KMS-11 (cell line): ENCODE measurements around the gene UBE2F.

Experiments used
- H2AFZ ChIP-seq: fragments of 200-600 bp; sonication (generic); 2 replicates; pipeline ENCODE4 v1.6.1; 2016; ENCODE audit warnings: antibody characterized with exemption, mixed run types, low read depth
- H3K27ac ChIP-seq: fragments of 200-600 bp; sonication (generic); 2 replicates; pipeline ENCODE4 v1.6.1; 2016; ENCODE audit warnings: mild to moderate bottlenecking, mixed run types
- H3K27me3 ChIP-seq: fragments of 200-600 bp; sonication (generic); 2 replicates; pipeline ENCODE4 v1.6.1; 2017; ENCODE audit warnings: mild to moderate bottlenecking, low read depth, mixed run types, moderate library complexity; ENCODE audit not compliant: insufficient read depth
- H3K36me3 ChIP-seq: fragments of 200-600 bp; sonication (generic); 2 replicates; pipeline ENCODE4 v1.6.1; 2017; ENCODE audit warnings: mild to moderate bottlenecking, mixed run types; ENCODE audit not compliant: insufficient read depth
- H3K4me1 ChIP-seq: fragments of 200-600 bp; sonication (generic); 2 replicates; pipeline ENCODE4 v1.6.1; 2016; ENCODE audit warnings: mild to moderate bottlenecking, low read depth, mixed run types; ENCODE audit not compliant: poor library complexity, severe bottlenecking
- H3K4me2 ChIP-seq: fragments of 200-600 bp; sonication (generic); 2 replicates; pipeline ENCODE4 v1.7.0; 2016; ENCODE audit warnings: mild to moderate bottlenecking, mixed run types
- H3K4me3 ChIP-seq: fragments of 200-600 bp; sonication (generic); IDR thresholded peaks from 2 replicates; pipeline ENCODE4 v1.6.1; 2017; ENCODE audit warnings: low read depth, low read length, mixed read lengths; ENCODE audit not compliant: insufficient read depth
- H3K79me2 ChIP-seq: fragments of 200-600 bp; sonication (generic); 2 replicates; pipeline ENCODE4 v1.6.1; 2016; ENCODE audit warnings: low read depth, mixed run types; ENCODE audit not compliant: insufficient read depth
- H3K9ac ChIP-seq: fragments of 200-600 bp; sonication (generic); 2 replicates; pipeline ENCODE4 v1.6.1; 2016; ENCODE audit warnings: mild to moderate bottlenecking, mixed run types
- H4K20me1 ChIP-seq: fragments of 200-600 bp; sonication (generic); 2 replicates; pipeline ENCODE4 v1.6.1; 2016; ENCODE audit warnings: mild to moderate bottlenecking, mixed run types; ENCODE audit not compliant: insufficient read depth
- TF ChIP-seq, protein P1 (sequence below): fragments of 200-600 bp; sonication (generic); conservative IDR thresholded peaks from 2 replicates; pipeline ENCODE4 v1.6.1; 2017; ENCODE audit warnings: low read depth, mild to moderate bottlenecking, antibody characterized with exemption, low read length, moderate library complexity, mixed read lengths

UBE2F gene

DNA sequence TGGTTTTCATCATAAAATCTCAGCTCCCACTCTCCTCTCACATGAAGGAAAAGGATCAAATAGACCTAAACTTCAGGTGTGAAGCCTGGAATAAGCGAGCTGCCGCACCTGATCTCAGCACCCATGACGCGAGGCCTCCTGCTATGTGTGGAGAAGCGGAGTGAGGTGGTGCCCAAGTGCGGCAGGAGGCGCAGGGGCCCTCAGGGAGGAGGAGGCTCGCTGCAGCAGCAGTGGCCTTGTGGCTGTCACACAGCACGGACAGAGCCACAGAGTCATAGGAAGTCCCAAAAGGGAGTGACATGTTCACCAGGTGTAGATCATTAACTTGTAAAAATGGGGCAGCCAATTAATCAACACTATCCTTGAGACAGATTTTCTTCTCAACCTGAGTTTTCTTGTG, 103.1 kb downstream of the UBE2F start:
- Histone ChIP-seq H3K79me2 (no peaks in the 10 kb centered on the region), H4K20me1 (no peaks in the 10 kb centered on the region), H3K36me3 (no peaks in the 10 kb centered on the region), H3K4me3 (no peak overlapping the region), H2AFZ (no peak overlapping the region), H3K4me2 (no peak overlapping the region), H3K9ac (no peak overlapping the region), H3K4me1 (peaks cover 17% of the 10 kb centered on the region), H3K27me3 (no peaks in the 10 kb centered on the region), H3K27ac (no peak overlapping the region)
- TF ChIP-seq, protein P1, sequence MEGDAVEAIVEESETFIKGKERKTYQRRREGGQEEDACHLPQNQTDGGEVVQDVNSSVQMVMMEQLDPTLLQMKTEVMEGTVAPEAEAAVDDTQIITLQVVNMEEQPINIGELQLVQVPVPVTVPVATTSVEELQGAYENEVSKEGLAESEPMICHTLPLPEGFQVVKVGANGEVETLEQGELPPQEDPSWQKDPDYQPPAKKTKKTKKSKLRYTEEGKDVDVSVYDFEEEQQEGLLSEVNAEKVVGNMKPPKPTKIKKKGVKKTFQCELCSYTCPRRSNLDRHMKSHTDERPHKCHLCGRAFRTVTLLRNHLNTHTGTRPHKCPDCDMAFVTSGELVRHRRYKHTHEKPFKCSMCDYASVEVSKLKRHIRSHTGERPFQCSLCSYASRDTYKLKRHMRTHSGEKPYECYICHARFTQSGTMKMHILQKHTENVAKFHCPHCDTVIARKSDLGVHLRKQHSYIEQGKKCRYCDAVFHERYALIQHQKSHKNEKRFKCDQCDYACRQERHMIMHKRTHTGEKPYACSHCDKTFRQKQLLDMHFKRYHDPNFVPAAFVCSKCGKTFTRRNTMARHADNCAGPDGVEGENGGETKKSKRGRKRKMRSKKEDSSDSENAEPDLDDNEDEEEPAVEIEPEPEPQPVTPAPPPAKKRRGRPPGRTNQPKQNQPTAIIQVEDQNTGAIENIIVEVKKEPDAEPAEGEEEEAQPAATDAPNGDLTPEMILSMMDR = no peak

DNA sequence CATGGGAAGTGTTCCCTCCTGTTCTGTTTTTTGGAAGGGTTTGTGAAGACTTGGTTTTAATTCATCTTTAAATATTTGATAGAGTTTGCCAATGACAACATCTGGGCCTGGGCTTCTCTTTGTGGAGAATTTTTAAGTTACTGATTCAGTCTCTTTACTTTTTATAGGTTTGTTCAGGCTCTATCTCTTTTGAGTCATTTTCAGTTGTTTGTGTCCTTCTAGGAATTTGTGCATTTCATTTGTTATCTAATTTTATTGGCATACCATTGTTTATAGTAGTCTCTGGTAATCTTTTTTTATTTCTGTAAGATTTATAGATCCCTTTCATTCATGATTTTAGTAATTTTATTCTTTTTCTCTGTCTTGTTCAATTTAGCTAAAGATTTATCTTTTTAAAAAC, 108.6 kb downstream of the UBE2F start:
- TF ChIP-seq, protein P1 = no peak
- H4K20me1 ChIP-seq = no peaks in the 10 kb centered on the region
- no peaks in the 10 kb centered on the region for H3K4me1 ChIP-seq
- H3K4me2 ChIP-seq = no peak overlapping the region
- no peak overlapping the region for H3K4me3 ChIP-seq
- H3K27ac ChIP-seq = no peak overlapping the region
- H3K27me3 ChIP-seq = no peaks in the 10 kb centered on the region
- H3K36me3 ChIP-seq = no peaks in the 10 kb centered on the region
- no peaks in the 10 kb centered on the region for H3K79me2 ChIP-seq
- H2AFZ ChIP-seq = no peak overlapping the region
- H3K9ac ChIP-seq = no peak overlapping the region

- no peaks in the 10 kb centered on the region for H4K20me1 ChIP-seq
- TF ChIP-seq, protein P1 = no peak
- no peak overlapping the region for H2AFZ ChIP-seq
- no peak overlapping the region for H3K4me2 ChIP-seq
- no peaks in the 10 kb centered on the region for H3K27me3 ChIP-seq
- no peaks in the 10 kb centered on the region for H3K36me3 ChIP-seq
- H3K9ac ChIP-seq = no peak overlapping the region
- H3K4me3 ChIP-seq = no peak overlapping the region
- H3K27ac ChIP-seq = no peak overlapping the region
- H3K79me2 ChIP-seq = no peaks in the 10 kb centered on the region
- H3K4me1 ChIP-seq = no peaks in the 10 kb centered on the region
These were observed 110.5 kb downstream of the UBE2F start for GRCh38 chr2:238077292-238077691.

- no peak overlapping the region for H3K4me2 ChIP-seq
These were observed 113.1 kb downstream of the UBE2F start for GRCh38 chr2:238079874-238080327.

More at GRCh38 chr2:238079874-238080327, 113.1 kb downstream of the UBE2F start:
- Histone ChIP-seq H3K9ac (no peak overlapping the region), H3K27me3 (no peaks in the 10 kb centered on the region), H3K4me1 (no peaks in the 10 kb centered on the region), H3K4me3 (no peak overlapping the region), H2AFZ (no peak overlapping the region), H3K79me2 (no peaks in the 10 kb centered on the region), H3K27ac (no peak overlapping the region), H3K36me3 (no peaks in the 10 kb centered on the region), H4K20me1 (no peaks in the 10 kb centered on the region)
- TF ChIP-seq, protein P1 = no peak
